Cardiac muscle cell (in vitro differentiated cells and primary cell): ENCODE data around the gene GPR55. TPM values are rescaled to one million over a fixed set of nuclear protein-coding genes. Genes with fewer than 3 reads are reported as not detected.

Source experiments
- DNase-seq, 2 donors: peaks; one replicate each; pipeline versions ENCODE4 v3.0.0 to v3.0.0-alpha.2; 2010 to 2017; ENCODE audit warnings: low read depth in 1 of 2, low spot score in 1 of 2
- H3K27ac ChIP-seq: fragments of 200-600 bp; sonication (generic); 2 replicates; pipeline ENCODE4 v1.5.1; 2016
- H3K27me3 ChIP-seq: fragments of 200-600 bp; sonication (generic); 2 replicates; pipeline ENCODE4 v1.6.0; 2016; ENCODE audit warnings: control low read depth
- H3K36me3 ChIP-seq: fragments of 200-600 bp; sonication (generic); 2 replicates; pipeline ENCODE4 v1.5.1; 2016; ENCODE audit warnings: control low read depth
- H3K4me1 ChIP-seq: fragments of 200-600 bp; sonication (generic); 2 replicates; pipeline ENCODE4 v1.8.1; 2017; ENCODE audit warnings: low read depth, mild to moderate bottlenecking, mixed run types
- H3K4me3 ChIP-seq: fragments of 200-600 bp; sonication (generic); 2 replicates; pipeline ENCODE4 v1.5.1; 2016; ENCODE audit warnings: mild to moderate bottlenecking
- H3K9me3 ChIP-seq: fragments of 200-600 bp; sonication (generic); 2 replicates; pipeline ENCODE4 v1.5.1; 2017; ENCODE audit warnings: low read depth, mild to moderate bottlenecking, control low read depth
- CTCF ChIP-seq: IDR thresholded peaks from 2 replicates; pipeline ENCODE4 v1.5.1; 2012; ENCODE audit warnings: low read depth, mild to moderate bottlenecking, low read length
- polyA plus RNA-seq: library from polyadenylated mRNA; unstranded; fragments of >200 nt; fragmentation: Nextera tagmentation; extraction: Ambion mirVana; gene quantifications from 2 replicates; pipeline ENCODE4 v1.2.1, GENCODE V29; 2016
- total RNA-seq: library from RNA; depleted of rRNA; stranded (reverse); fragments of >200 nt; gene quantifications from 2 replicates; pipeline ENCODE4 v1.2.3, GENCODE V29; 2016

Gene GPR55
- total and polyA plus RNA-seq, 2 experiments from 2014 or later = not detected

GRCh38 chr2:230873661-230874401, 51.2 kb downstream of the GPR55 start:
- DNase-seq = no peak
- TF ChIP-seq CTCF = no peak
- no peaks in the 10 kb centered on the region for H3K9me3 ChIP-seq
- H3K4me3 ChIP-seq = no peak overlapping the region
- H3K27me3 ChIP-seq = no peaks in the 10 kb centered on the region
- H3K27ac ChIP-seq = no peak overlapping the region
- H3K4me1 ChIP-seq = peaks cover 39% of the 10 kb centered on the region
- H3K36me3 ChIP-seq = peaks cover 36% of the 10 kb centered on the region

- no peak overlapping the region for H3K27ac ChIP-seq
- no peak for DNase-seq
- H3K27me3 ChIP-seq = no peaks in the 10 kb centered on the region
- TF ChIP-seq CTCF = no peak
- H3K4me1 ChIP-seq = peaks cover 46% of the 10 kb centered on the region
- no peaks in the 10 kb centered on the region for H3K9me3 ChIP-seq
- no peak overlapping the region for H3K4me3 ChIP-seq
- H3K36me3 ChIP-seq = peaks cover 34% of the 10 kb centered on the region
Observed at GRCh38 chr2:230872968-230873660, 51.9 kb downstream of the GPR55 start.

GRCh38 chr2:230872151-230872967, 52.7 kb downstream of the GPR55 start:
- H3K27me3 ChIP-seq = no peaks in the 10 kb centered on the region
- H3K4me1 ChIP-seq = peaks cover 53% of the 10 kb centered on the region
- H3K9me3 ChIP-seq = no peaks in the 10 kb centered on the region
- no peak overlapping the region for H3K4me3 ChIP-seq
- peak overlapping the region; percentile 92 for H3K27ac ChIP-seq
- TF ChIP-seq CTCF = no peak
- H3K36me3 ChIP-seq = peaks cover 26% of the 10 kb centered on the region
- DNase-seq = no peak

- Histone ChIP-seq H3K36me3 (peaks cover 21% of the 10 kb centered on the region), H3K4me1 (peaks cover 59% of the 10 kb centered on the region), H3K9me3 (no peaks in the 10 kb centered on the region), H3K4me3 (no peak overlapping the region), H3K27ac (peak overlapping the region; percentile 92), H3K27me3 (no peaks in the 10 kb centered on the region)
- DNase-seq = no peak
- TF ChIP-seq CTCF = no peak
Observed at GRCh38 chr2:230871361-230872150, 53.5 kb downstream of the GPR55 start.
